ENCODE measurements around the gene GVQW3.

DNA sequence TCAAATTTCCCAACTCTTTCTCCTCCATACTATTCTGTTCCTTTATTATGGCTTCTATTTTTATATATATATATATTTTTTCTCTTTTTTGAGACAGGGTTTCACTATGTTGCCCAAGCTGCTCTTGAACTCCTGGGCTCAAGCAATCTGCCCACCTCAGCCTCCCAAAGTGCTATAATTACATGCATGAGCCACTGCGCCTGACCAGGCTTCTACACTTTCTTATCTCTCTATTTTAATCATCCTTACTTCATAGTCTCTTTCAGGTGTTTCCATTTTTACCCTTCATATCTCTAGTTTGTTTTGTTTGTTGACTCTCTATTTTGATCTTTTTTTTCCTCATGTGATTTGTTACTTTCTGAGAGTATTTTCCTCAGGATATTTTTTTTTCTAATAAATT is 19.8 kb downstream of the GVQW3 start:
- TF ChIP-seq POLR2A (IDR thresholded peaks at IDR 0.05), result no peak
- TF ChIP-seq, protein P1, sequence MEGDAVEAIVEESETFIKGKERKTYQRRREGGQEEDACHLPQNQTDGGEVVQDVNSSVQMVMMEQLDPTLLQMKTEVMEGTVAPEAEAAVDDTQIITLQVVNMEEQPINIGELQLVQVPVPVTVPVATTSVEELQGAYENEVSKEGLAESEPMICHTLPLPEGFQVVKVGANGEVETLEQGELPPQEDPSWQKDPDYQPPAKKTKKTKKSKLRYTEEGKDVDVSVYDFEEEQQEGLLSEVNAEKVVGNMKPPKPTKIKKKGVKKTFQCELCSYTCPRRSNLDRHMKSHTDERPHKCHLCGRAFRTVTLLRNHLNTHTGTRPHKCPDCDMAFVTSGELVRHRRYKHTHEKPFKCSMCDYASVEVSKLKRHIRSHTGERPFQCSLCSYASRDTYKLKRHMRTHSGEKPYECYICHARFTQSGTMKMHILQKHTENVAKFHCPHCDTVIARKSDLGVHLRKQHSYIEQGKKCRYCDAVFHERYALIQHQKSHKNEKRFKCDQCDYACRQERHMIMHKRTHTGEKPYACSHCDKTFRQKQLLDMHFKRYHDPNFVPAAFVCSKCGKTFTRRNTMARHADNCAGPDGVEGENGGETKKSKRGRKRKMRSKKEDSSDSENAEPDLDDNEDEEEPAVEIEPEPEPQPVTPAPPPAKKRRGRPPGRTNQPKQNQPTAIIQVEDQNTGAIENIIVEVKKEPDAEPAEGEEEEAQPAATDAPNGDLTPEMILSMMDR (IDR thresholded peaks at IDR 0.05), result no peak

Data from tibial nerve (tissue), 3 donors.